8988T (cell line): ENCODE measurements around the gene ABCA3.
A peak's percentile ranks its signal among the peaks of the same experiment; 100 is the strongest.

ENCODE experiments used
- DNase-seq: peaks from one replicate; pipeline ENCODE4 v3.0.0; 2011

Gene ABCA3

GRCh38 chr16:2350500-2350899 is 10.0 kb upstream of the ABCA3 start:
- DNase-seq: no peak

DNA sequence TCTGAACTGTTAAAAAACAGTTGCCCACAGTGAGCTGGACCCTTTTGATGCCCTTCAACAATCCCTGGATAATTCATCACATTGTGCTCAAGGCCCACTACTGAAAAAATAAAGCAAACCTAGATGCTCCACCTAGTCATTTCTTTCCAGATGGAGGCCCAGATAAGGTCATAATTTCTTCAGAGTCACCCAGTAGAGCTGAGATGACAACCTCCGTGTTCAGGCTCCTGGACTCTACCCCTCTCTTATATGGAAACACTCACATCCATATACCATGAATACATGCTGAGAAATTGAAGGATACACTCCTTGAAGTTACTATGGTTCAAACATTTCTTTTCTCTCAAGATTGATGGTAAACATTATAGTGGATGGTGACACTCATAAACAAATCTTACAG is 2.7 kb upstream of the ABCA3 start:
- DNase-seq: no peak

- no peak for DNase-seq
Measured at GRCh38 chr16:2341456-2342447, 1.2 kb upstream of the ABCA3 start.

DNA sequence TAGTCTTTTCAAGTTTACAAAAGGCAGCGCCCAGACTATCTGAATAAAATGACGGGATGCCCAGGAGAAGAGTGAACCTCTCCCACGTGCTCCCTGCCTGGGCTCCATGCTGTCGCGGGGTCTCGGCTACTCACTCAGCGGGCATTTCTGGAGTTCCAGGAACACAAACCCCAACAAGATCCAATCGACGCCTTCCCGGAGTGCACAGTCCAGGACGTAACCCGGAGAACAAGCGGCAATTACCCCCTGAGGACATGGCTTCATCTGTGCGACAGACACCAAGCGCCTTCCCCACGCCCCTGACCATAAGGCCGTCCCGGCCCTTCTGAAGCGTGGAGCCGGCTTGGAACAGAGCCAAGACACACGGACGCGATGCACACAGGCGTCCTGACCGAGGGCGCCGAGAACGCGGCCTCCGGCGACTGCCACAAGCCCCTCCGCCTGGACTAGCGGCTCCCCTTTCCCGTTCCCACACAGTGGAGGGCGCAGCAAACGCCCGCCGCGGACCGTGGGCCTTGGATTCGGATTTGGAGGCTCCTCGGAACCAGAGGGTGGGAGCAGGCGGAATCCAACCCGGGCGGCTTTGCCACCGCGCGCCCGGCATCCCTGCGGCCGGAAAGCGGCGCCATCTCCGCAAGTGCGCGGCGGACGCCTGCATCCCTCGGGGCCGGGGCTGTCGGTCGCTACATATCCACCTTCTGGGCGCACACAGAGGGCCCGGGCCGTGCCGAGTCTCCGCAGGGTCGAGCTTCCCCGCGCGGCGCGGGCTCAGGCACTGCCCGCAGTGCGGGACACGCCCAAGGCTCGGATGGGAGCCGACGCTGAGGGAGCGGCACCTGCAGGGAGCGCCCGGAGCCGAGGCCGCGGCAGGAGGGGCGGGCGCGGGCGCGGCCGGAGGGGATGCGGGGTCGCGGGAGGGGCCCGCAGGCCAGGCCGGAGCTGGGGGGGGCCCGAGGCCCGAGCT is 725 bp downstream of the ABCA3 start:
- DNase-seq: peak; percentile 34

- no peak for DNase-seq
Measured at GRCh38 chr16:2337431-2338296, 2.9 kb downstream of the ABCA3 start.

DNA sequence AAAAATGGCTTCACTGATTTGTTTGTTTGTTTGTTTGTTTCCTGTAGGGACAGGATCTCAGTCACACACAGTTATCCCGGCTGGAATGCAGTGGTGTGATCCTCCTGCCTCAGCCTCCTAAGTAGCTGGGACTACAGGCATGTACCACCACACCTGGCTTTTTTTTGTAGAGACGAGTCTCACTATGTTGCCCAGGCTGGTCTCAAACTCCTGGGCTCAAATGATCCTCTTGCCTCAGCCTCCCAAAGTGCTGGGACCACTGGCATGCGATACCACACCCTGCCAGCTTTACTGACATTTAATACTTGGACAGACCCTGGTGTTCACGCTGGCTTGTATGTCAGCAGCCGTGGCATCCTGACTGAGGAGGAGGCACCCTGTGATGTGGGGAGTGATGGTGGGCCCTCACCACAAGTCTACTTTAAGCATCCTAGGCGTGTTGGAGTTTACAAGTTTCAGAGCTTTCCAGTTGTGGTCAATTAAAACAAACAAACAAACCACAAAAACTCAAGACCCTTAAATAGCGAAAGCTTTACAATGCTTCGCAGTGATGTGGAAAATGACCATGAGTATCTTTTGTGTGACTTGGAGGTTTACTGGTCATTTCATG is 5.1 kb downstream of the ABCA3 start:
- no peak for DNase-seq

GRCh38 chr16:2333772-2334379 is 6.7 kb downstream of the ABCA3 start:
- DNase-seq: peak; percentile 59

DNA sequence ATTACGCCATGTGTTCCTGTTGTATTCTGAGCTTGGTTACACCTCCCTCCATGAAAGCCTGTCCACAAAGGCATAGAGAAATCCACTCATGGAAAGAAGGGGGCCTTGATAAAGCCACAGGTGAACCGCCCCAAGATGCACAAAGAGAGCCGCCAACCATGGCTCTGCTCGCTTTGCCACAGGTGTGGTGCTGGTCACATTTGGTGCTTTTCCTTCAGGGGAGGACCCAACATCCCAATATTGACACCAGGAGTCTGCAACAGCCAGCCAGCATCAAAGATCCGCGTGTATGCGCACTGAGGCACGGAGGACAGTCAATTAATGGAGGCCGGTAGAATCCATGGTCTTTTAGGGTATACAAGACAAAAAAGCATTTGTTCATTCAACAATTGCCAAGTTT is 7.3 kb downstream of the ABCA3 start:
- DNase-seq: no peak

DNA sequence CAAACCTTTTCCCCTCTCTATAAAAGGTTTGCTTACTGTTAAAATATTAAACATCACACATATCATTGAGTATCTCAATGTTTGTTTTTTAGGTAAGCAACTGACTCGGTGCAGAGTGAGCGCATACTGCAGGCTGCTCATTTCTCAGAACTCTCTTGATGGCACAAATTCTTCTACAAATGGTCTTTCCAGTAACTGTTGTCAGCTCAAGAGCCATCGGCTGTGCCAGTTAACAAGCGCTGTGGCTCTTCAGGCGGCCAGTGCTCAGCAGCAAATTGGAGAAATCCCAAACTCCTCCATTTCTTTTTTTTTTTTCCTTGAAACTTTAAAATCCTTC is 8.6 kb downstream of the ABCA3 start:
- DNase-seq: no peak

DNA sequence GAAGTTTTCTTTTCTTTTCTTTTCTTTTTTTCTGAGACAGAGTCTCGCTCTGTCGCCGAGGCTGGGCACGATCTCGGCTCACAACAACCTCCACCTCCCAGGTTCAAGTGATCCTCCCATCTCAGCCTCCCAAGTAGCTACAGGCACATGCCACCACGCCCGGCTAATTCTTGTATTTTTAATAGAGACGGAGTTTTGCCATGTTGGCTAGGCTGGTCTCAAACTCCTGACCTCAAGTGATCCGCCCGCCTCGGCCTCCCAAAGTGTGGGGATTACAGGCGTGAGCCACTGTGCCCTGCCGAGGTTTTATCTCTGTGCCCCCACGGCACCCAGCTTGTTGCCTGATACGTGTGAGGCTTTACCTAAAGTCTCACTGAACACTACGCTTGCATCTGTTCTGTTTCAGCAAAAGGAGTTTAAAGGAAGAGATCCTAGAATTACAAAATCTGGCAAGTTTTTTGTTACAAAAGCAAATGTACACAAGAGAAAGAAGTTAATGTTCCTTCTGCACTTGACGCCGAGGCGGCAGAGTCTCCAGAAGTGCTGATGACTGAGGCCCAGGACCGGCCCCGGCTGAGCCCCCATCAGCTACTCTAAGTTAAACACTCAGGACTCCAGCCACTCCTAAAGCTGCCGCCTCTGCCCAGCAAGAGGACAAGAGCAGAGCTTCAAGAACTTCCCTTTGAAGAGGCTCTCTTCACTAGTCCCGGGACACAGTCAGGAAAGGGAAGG is 9.2 kb downstream of the ABCA3 start:
- no peak for DNase-seq

GRCh38 chr16:2329532-2329931 is 11.0 kb downstream of the ABCA3 start:
- no peak for DNase-seq

- no peak for DNase-seq
Measured at GRCh38 chr16:2328428-2328827, 12.1 kb downstream of the ABCA3 start.

GRCh38 chr16:2326191-2326590 is 14.3 kb downstream of the ABCA3 start:
- no peak for DNase-seq

GRCh38 chr16:2325791-2326190 is 14.7 kb downstream of the ABCA3 start:
- DNase-seq: no peak

GRCh38 chr16:2325181-2325580 is 15.3 kb downstream of the ABCA3 start:
- DNase-seq: no peak

DNA sequence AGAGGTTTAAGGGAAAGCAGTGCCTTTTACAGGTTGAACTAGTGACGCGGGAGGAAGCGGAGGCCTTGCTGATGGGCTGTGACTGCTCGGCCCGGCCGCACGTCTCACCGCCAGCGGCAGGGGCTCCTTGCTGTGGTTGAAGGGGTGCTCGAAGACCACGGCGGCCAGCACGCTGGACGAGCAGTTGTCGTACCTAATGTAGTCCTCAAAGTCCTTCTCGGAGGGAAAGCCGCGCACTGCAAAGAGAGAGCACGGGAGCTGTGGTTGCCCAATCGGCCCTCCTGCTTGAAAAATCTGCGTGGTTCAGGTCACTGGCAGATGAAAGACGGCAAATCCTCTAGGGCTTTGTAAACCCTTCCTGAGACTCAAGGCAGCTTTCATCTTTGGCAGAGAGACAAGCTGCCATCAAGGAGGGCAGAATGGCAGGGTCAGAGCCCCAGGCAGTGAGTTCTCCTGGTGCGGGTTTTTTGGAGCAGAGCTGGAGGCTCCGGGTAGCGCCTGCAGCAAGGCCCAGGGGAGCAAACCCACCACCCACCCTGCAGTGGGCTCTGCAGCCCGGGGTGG is 16.1 kb downstream of the ABCA3 start:
- no peak for DNase-seq

GRCh38 chr16:2323701-2324100 is 16.8 kb downstream of the ABCA3 start:
- DNase-seq: no peak

- no peak for DNase-seq
Measured at GRCh38 chr16:2319606-2320005, 20.9 kb downstream of the ABCA3 start.

GRCh38 chr16:2317231-2318020 is 23.1 kb downstream of the ABCA3 start:
- no peak for DNase-seq
